ENCODE measurements around the gene CEP104.
A peak's percentile ranks its signal among the peaks of the same experiment; 100 is the strongest.

CEP104 gene

GRCh38 chr1:3871451-3871805 is 14.4 kb upstream of the CEP104 start:
- Histone ChIP-seq H3K9ac (ENCODE audit: low read length in 5 of 5) (no peak overlapping the region), H3K36me3 (ENCODE audit: control insufficient read depth in 5 of 5, insufficient read depth in 5 of 5, low read length in 5 of 5) (peaks cover 4 to 88% (median 81%) of the 10 kb centered on the region in 5 donors), H3K4me1 (ENCODE audit: control insufficient read depth in 5 of 5, insufficient read depth in 5 of 5, low read length in 5 of 5) (peaks cover 0 to 6% (median 0%) of the 10 kb centered on the region in 5 donors), H3K4me3 (ENCODE audit: low read depth in 1 of 5, low read length in 5 of 5) (no peak overlapping the region), H3K9me3 (ENCODE audit: control insufficient read depth in 5 of 5, low read length in 5 of 5) (no peaks in the 10 kb centered on the region), H3K27me3 (ENCODE audit: control insufficient read depth in 5 of 5, insufficient read depth in 4 of 5, low read length in 5 of 5) (no peaks in the 10 kb centered on the region), H3K27ac (ENCODE audit: low read depth, low read length) (no peak overlapping the region)

- Histone ChIP-seq H3K4me3 (ENCODE audit: low read depth in 1 of 5, low read length in 5 of 5) (no peak overlapping the region), H3K4me1 (ENCODE audit: control insufficient read depth in 5 of 5, insufficient read depth in 5 of 5, low read length in 5 of 5) (peaks cover 0 to 6% (median 0%) of the 10 kb centered on the region in 5 donors), H3K27me3 (ENCODE audit: control insufficient read depth in 5 of 5, insufficient read depth in 4 of 5, low read length in 5 of 5) (no peaks in the 10 kb centered on the region), H3K36me3 (ENCODE audit: control insufficient read depth in 5 of 5, insufficient read depth in 5 of 5, low read length in 5 of 5) (peaks cover 0 to 83% (median 69%) of the 10 kb centered on the region in 5 donors), H3K9me3 (ENCODE audit: control insufficient read depth in 5 of 5, low read length in 5 of 5) (no peaks in the 10 kb centered on the region), H3K9ac (ENCODE audit: low read length in 5 of 5) (no peak overlapping the region), H3K27ac (ENCODE audit: low read depth, low read length) (no peak overlapping the region)
Measured at GRCh38 chr1:3869751-3870301, 12.8 kb upstream of the CEP104 start.

- Histone ChIP-seq H3K9ac (ENCODE audit: low read length in 5 of 5) (no peak overlapping the region), H3K27ac (ENCODE audit: low read depth, low read length) (no peak overlapping the region), H3K4me3 (ENCODE audit: low read depth in 1 of 5, low read length in 5 of 5) (no peak overlapping the region), H3K36me3 (ENCODE audit: control insufficient read depth in 5 of 5, insufficient read depth in 5 of 5, low read length in 5 of 5) (peaks cover 0 to 72% (median 59%) of the 10 kb centered on the region in 5 donors), H3K27me3 (ENCODE audit: control insufficient read depth in 5 of 5, insufficient read depth in 4 of 5, low read length in 5 of 5) (no peaks in the 10 kb centered on the region), H3K4me1 (ENCODE audit: control insufficient read depth in 5 of 5, insufficient read depth in 5 of 5, low read length in 5 of 5) (no peaks in the 10 kb centered on the region), H3K9me3 (ENCODE audit: control insufficient read depth in 5 of 5, low read length in 5 of 5) (no peaks in the 10 kb centered on the region)
Measured at GRCh38 chr1:3868464-3869006, 11.5 kb upstream of the CEP104 start.

GRCh38 chr1:3865606-3866160 is 8.7 kb upstream of the CEP104 start:
- Histone ChIP-seq H3K36me3 (ENCODE audit: control insufficient read depth in 5 of 5, insufficient read depth in 5 of 5, low read length in 5 of 5) (peaks cover 0 to 46% (median 38%) of the 10 kb centered on the region in 5 donors), H3K4me1 (ENCODE audit: control insufficient read depth in 5 of 5, insufficient read depth in 5 of 5, low read length in 5 of 5) (no peaks in the 10 kb centered on the region)

GRCh38 chr1:3864884-3865283 is 7.9 kb upstream of the CEP104 start:
- Histone ChIP-seq H3K9me3 (ENCODE audit: control insufficient read depth in 5 of 5, low read length in 5 of 5) (no peaks in the 10 kb centered on the region), H3K4me3 (ENCODE audit: low read depth in 1 of 5, low read length in 5 of 5) (no peak overlapping the region), H3K27ac (ENCODE audit: low read depth, low read length) (no peak overlapping the region), H3K36me3 (ENCODE audit: control insufficient read depth in 5 of 5, insufficient read depth in 5 of 5, low read length in 5 of 5) (peaks cover 0 to 38% (median 30%) of the 10 kb centered on the region in 5 donors), H3K27me3 (ENCODE audit: control insufficient read depth in 5 of 5, insufficient read depth in 4 of 5, low read length in 5 of 5) (no peaks in the 10 kb centered on the region), H3K4me1 (ENCODE audit: control insufficient read depth in 5 of 5, insufficient read depth in 5 of 5, low read length in 5 of 5) (no peaks in the 10 kb centered on the region), H3K9ac (ENCODE audit: low read length in 5 of 5) (no peak overlapping the region)

More at GRCh38 chr1:3865606-3866160, 8.7 kb upstream of the CEP104 start:
- H3K9me3 ChIP-seq (ENCODE audit: control insufficient read depth in 5 of 5, low read length in 5 of 5), result no peaks in the 10 kb centered on the region
- no peak overlapping the region for H3K9ac ChIP-seq (ENCODE audit: low read length in 5 of 5)
- H3K27ac ChIP-seq (ENCODE audit: low read depth, low read length), result no peak overlapping the region
- H3K4me3 ChIP-seq (ENCODE audit: low read depth in 1 of 5, low read length in 5 of 5), result no peak overlapping the region
- no peaks in the 10 kb centered on the region for H3K27me3 ChIP-seq (ENCODE audit: control insufficient read depth in 5 of 5, insufficient read depth in 4 of 5, low read length in 5 of 5)

GRCh38 chr1:3863231-3863935 is 6.4 kb upstream of the CEP104 start:
- Histone ChIP-seq H3K27ac (ENCODE audit: low read depth, low read length) (no peak overlapping the region), H3K36me3 (ENCODE audit: control insufficient read depth in 5 of 5, insufficient read depth in 5 of 5, low read length in 5 of 5) (peaks cover 0 to 25% (median 18%) of the 10 kb centered on the region in 5 donors), H3K9me3 (ENCODE audit: control insufficient read depth in 5 of 5, low read length in 5 of 5) (no peaks in the 10 kb centered on the region), H3K4me1 (ENCODE audit: control insufficient read depth in 5 of 5, insufficient read depth in 5 of 5, low read length in 5 of 5) (peaks cover 0 to 4% (median 4%) of the 10 kb centered on the region in 5 donors), H3K9ac (ENCODE audit: low read length in 5 of 5) (no peak overlapping the region), H3K27me3 (ENCODE audit: control insufficient read depth in 5 of 5, insufficient read depth in 4 of 5, low read length in 5 of 5) (no peaks in the 10 kb centered on the region), H3K4me3 (ENCODE audit: low read depth in 1 of 5, low read length in 5 of 5) (no peak overlapping the region)

GRCh38 chr1:3858231-3858981 is 1.4 kb upstream of the CEP104 start:
- peak overlapping the region in 3 of 5 donors; percentile 83 to 98 (median 86) for H3K9ac ChIP-seq (ENCODE audit: low read length in 5 of 5)
- H3K27me3 ChIP-seq (ENCODE audit: control insufficient read depth in 5 of 5, insufficient read depth in 4 of 5, low read length in 5 of 5), result no peaks in the 10 kb centered on the region
- H3K4me1 ChIP-seq (ENCODE audit: control insufficient read depth in 5 of 5, insufficient read depth in 5 of 5, low read length in 5 of 5), result peaks cover 5 to 30% (median 27%) of the 10 kb centered on the region in 5 donors
- no peaks in the 10 kb centered on the region for H3K9me3 ChIP-seq (ENCODE audit: control insufficient read depth in 5 of 5, low read length in 5 of 5)
- peak overlapping the region; percentile 44 to 99 (median 91) for H3K4me3 ChIP-seq (ENCODE audit: low read depth in 1 of 5, low read length in 5 of 5)
- H3K27ac ChIP-seq (ENCODE audit: low read depth, low read length), result no peak overlapping the region
- H3K36me3 ChIP-seq (ENCODE audit: control insufficient read depth in 5 of 5, insufficient read depth in 5 of 5, low read length in 5 of 5), result peaks cover 0 to 2% (median 0%) of the 10 kb centered on the region in 5 donors

- Histone ChIP-seq H3K4me3 (ENCODE audit: low read depth in 1 of 5, low read length in 5 of 5) (peak overlapping the region; percentile 44 to 99 (median 91)), H3K9me3 (ENCODE audit: control insufficient read depth in 5 of 5, low read length in 5 of 5) (no peaks in the 10 kb centered on the region), H3K27me3 (ENCODE audit: control insufficient read depth in 5 of 5, insufficient read depth in 4 of 5, low read length in 5 of 5) (no peaks in the 10 kb centered on the region), H3K4me1 (ENCODE audit: control insufficient read depth in 5 of 5, insufficient read depth in 5 of 5, low read length in 5 of 5) (peaks cover 5 to 30% (median 27%) of the 10 kb centered on the region in 5 donors), H3K27ac (ENCODE audit: low read depth, low read length) (peak overlapping the region; percentile 62), H3K9ac (ENCODE audit: low read length in 5 of 5) (peak overlapping the region; percentile 63 to 98 (median 86)), H3K36me3 (ENCODE audit: control insufficient read depth in 5 of 5, insufficient read depth in 5 of 5, low read length in 5 of 5) (peaks cover 0 to 2% (median 0%) of the 10 kb centered on the region in 5 donors)
Measured at GRCh38 chr1:3857791-3858129, 749 bp upstream of the CEP104 start.

- Histone ChIP-seq H3K36me3 (ENCODE audit: control insufficient read depth in 5 of 5, insufficient read depth in 5 of 5, low read length in 5 of 5) (peaks cover 3 to 40% (median 24%) of the 10 kb centered on the region in 5 donors), H3K9me3 (ENCODE audit: control insufficient read depth in 5 of 5, low read length in 5 of 5) (no peaks in the 10 kb centered on the region), H3K4me3 (ENCODE audit: low read depth in 1 of 5, low read length in 5 of 5) (no peak overlapping the region), H3K27ac (ENCODE audit: low read depth, low read length) (no peak overlapping the region), H3K27me3 (ENCODE audit: control insufficient read depth in 5 of 5, insufficient read depth in 4 of 5, low read length in 5 of 5) (no peaks in the 10 kb centered on the region), H3K9ac (ENCODE audit: low read length in 5 of 5) (no peak overlapping the region), H3K4me1 (ENCODE audit: control insufficient read depth in 5 of 5, insufficient read depth in 5 of 5, low read length in 5 of 5) (peaks cover 5 to 22% (median 19%) of the 10 kb centered on the region in 5 donors)
Measured at GRCh38 chr1:3852711-3853485, 4.1 kb downstream of the CEP104 start.
